HG03442 (cell line): ENCODE data around the gene OCLN.
A peak's percentile ranks its signal among the peaks of the same experiment; 100 is the strongest.
"Not testable (repeated sequence)": the region's sequence is repeated elsewhere in the genome, so short reads cannot be mapped to it uniquely, and the experiment has no call there.

Experiments used
- ATAC-seq: cut with Tn5 transposase; IDR thresholded peaks from one replicate; pipeline ENCODE4 v1.9.1; 2021; ENCODE audit warnings: mild to moderate bottlenecking, moderate library complexity; ENCODE audit not compliant: unreplicated experiment

The OCLN gene

DNA sequence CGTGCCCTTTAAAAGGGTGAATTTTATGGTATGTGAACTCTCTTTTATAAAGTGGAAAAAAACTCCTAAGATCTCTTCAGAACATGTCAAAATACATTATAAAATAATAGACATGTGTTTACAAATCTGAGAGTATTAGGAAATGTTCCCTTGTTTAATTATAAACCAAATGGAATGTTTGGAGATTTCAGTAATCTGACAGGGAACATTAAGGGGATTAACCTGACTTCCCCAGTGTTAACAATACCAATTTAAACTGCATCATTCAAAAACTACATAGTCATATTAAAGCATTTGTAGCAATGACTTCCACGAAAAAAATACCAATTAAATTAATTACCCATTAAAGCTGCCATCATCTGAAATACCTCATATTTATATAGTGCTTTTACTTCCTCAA is 1.6 kb upstream of the OCLN start:
- ATAC-seq: no peak

DNA sequence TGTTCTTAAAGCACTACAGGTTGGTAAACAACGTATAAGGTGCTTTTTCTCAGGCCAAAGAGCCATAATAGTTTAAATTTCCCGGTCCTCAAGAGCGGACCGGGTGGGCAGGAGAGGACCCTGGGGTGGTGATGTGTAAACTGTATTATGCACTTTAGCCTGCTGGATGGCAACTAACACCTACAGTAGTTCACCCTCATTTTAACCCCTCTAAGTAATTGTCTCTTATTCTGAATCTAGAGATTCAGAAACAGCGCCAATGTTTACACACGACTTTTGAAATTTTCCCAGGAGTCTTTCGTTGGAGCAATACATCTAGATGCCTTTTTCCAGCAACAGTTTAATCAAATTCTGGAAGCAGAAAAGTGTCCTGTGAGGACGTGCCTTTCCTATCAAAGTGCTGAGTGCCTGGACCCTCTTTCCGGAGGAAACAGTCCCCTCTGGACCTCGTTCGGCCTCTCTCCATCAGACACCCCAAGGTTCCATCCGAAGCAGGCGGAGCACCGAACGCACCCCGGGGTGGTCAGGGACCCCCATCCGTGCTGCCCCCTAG is 676 bp upstream of the OCLN start:
- ATAC-seq: no peak

DNA sequence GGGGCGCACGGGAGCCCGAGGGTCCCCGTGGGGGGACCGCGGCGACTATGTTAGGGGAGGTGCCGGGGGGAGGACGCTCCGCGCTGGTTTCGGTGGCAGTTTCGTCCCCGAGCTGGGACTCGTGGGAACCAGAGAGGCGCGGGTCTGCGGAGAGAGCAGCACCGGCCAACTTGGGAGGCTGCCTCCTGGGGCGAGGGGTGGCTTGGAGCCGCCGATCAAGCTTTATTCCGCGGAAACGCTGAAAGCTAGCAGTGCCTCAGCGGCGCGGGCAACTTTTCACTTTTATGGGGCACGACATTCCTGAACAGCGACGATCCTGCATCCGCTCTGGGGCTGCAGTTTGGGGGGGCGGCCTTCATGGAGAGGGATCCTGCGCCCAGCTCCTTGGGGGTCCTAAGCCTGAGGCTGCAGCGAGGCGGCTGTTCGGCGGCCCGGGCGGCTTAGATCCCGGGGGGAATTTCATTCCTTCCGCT is 369 bp downstream of the OCLN start:
- peak; percentile 33 for ATAC-seq

DNA sequence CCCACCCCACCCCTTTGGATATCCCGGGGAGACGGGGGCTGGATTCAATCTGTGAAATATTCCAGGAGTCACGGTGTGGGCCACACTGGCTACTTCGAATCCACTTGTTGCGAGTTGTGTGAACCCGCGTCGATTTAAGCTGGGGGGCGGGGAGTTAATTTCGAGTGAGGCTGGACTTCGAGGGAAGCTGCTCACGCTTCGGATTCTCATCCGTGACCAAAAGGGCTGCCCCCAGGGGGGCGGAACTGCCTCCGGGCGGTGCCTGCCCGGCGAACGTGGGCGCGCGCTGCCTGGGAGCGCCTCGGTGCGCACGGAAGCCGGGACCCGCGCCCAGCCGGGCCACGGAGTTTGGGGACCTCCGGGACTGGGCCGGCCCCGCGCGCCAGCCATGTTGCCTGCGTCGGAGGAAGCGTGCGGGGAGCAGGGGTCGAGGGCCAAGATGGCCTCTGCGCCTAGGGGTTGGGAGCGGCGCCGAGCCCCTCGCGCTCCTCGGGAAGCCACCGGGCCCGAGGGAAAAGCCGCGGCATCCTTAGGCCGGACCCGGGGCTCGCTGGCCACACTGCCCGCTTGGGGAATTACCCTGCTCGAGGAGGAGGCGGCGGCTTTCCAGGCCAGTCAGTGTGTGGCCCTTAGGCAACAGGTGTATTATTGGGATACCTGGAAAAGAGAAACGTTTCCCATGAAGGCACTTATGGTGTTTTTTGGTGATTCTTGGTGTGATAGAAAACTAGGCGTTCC is 975 bp downstream of the OCLN start:
- ATAC-seq: no peak

DNA sequence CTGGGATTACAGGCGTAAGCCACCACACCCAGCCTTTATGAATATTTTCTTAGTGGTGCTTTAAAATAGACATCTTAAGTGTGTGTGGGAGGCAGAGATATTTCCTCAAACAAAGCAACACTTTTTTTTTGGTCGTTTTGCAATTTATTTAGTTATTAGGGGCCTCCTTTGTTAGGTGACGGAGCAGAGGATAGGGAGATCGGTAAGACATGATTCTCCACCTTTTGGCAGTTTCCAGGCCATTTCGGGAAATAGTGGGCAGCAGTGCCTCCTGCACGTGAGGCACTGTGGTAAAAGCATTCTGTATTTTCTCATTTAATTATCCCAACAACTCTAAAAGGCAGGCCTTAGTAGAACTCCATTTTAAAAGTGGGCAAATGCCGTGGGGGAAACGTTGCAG is 1.9 kb downstream of the OCLN start:
- no peak for ATAC-seq

DNA sequence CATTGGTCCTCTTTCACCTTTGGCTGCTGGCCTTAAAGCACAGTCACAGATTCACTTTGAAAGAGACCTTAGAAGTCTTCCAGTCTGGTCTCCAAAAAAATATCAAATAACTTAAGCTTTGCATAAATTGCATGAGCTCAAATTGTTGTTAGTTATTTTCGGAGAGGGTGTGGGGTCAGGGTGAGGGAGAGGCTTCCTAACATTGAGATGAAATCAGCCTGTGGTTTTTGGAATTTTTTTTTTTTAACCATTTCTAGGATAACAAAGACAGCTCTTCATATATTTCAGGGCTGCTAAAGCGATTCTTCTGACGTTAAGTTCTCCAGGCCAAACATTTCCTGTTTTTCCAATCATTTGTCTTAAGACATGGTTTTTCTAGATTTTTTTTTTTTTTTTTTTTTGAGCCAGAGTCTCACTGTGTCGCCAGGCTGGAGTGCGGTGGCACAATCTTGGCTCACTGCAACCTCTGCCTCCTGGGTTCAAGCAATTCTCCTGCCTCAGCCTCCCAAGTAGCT is 4.5 kb downstream of the OCLN start:
- no peak for ATAC-seq

DNA sequence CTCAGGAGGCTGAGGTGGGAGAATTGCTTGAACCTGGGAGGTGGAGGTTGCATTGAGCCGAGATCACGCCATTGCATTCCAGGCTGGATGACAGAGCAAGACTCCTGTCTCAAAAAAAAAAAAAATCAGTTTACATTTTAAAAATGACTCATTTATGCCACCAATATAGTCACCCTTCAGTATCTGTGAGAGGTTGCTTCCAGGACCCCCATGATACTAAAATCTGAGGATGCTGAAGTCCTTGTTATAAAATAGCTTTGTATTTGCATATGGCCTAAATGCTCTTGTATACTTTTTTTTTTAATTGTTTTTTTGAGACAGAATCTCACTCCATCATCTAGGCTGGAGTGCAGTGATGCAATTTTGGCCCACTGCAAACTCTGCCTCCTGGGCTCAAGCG is 5.8 kb downstream of the OCLN start:
- ATAC-seq: no peak

DNA sequence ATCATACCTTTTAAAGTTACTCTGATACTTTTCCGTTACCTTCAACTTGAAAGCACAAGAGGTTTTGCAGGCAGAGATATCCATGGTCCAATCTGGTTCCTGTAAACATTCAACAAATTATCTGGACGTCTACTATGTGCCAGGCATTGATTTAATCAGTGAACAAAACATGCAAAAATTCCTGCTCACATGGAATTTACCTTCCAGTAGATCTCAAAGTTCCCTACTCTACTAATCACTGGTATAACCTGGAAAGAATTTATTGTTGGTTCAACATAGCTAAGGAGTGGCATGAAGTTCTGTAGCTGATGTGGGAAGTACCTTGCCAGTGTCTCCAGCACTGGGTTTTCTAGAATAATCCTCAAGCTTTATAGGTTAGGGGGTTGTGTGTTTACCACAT is 9.8 kb downstream of the OCLN start:
- no peak for ATAC-seq

DNA sequence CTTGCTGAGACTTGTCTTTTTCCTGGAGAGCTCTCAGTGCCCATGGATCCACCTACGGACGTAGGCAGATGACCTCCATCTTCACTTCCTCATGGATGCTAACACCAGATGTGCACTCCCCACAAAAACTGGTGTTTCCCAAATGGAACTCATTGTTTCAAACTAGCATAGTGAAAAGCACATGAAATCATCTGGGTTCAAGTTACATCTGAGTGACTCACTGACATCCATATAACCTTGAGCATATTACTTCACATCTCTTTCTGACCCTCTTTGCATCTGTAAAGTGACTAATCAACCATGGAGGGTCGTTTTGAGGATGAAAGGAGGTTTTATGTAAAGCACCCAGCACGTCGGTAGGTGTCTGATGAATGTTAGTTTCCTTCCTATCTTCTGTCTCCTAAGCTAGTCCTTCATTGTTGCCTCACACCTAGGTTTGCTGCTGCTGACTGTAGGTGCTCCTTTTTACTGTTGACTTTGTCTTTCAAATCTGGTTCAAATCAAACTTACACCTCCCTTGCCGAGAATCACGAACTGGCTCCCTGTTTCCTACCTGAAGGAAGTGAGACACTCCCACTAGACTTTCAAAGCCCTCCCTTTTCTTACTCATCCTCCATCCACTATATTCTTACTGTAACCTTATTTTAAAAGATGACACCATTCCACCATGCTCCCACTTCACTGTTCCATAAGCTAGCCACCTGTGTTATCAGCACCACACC is 10.3 kb downstream of the OCLN start:
- no peak for ATAC-seq

DNA sequence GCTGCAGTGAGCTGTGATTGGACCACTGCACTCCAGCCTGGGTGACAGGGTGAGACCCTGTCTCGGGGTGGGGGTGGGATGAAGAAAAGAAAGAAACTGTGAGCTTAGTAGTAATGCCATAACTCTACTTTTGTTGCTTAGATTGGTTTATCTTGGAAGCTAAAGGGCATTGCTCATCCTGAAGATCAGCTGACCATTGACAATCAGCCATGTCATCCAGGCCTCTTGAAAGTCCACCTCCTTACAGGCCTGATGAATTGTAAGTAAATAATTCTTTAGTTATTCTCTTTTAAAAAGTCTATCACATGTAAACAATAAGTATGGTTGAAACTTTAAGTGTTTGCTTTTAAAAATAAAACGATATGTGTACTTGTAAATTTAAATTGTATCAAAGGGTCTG is 11.4 kb downstream of the OCLN start:
- no peak for ATAC-seq

DNA sequence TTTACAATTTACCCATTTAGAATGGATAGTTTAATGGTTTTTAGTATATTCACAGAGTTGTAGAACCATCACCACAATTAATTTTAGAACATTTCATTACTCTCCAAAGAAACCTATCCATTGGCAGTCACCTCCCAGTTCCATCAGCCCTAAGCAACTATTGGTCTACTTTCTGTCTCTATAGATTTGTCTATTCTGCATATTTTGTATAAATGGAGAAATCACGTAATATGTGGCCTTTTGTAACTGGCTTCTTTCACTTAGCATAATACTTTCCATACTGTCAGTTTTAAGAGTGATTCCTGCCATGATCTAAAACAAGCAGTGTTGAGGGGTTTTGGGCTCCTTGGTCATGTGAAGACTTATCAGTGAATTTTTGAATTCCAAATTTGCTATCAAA is 12.7 kb downstream of the OCLN start:
- no peak for ATAC-seq

DNA sequence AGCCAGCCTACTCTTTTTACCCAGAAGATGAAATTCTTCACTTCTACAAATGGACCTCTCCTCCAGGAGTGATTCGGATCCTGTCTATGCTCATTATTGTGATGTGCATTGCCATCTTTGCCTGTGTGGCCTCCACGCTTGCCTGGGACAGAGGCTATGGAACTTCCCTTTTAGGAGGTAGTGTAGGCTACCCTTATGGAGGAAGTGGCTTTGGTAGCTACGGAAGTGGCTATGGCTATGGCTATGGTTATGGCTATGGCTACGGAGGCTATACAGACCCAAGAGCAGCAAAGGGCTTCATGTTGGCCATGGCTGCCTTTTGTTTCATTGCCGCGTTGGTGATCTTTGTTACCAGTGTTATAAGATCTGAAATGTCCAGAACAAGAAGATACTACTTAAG is 16.6 kb downstream of the OCLN start:
- no peak for ATAC-seq

DNA sequence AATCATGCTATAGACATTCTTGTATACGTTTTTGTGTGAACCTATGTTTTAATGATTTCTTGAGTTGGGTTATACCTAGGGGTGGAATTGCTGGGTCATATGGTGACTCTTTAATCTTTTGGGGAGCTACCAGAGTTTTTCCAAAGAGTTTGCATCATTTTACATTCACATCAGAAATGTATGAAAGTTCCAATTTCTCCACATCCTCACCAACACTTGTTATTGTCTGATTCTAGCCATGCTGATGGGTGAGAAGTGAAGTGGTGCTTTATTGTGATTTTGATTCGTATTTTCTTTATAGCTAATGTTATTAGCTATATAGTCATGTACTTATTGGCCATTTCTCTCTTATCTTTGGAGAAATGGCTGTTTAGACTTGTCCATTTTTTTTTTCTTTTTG is 18.1 kb downstream of the OCLN start:
- no peak for ATAC-seq

DNA sequence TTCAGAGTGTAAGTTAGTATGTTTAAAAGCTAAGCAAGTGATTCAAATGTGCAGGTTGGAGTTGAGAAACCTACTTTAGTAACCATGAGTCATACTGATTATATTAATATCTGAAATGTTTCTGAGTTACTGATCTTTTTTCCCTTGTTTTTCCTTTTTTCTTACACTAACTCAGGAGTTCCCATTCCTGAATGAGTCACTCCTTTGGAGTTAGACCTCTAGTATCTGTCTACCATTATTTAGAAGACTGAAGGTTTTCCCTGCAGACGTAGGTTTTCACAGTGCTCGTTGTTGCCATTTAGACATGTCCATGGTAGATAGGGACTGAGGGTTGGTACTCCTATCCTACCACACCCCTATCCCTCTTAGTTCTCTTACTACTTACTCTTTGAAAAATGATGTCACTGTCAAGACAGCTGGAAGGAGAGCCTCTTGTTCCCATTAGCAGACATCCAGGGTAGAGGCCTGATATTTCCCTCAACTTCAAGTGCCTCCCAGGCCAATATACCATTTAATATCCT is 20.2 kb downstream of the OCLN start:
- no peak for ATAC-seq

DNA sequence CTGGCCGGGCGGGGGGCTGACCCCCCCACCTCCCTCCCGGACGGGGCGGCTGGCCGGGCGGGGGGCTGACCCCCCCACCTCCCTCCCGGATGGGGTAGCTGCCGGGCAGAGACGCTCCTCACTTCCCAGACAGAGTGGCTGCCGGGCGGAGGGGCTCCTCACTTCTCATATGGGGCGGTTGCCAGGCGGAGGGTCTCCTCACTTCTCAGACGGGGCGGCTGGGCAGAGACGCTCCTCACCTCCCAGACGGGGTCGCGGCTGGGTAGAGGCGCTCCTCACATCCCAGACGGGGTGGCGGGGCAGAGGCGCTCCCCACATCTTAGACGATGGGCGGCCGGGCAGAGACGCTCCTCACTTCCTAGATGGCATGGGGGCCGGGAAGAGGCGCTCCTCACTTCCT is 23.0 kb downstream of the OCLN start:
- ATAC-seq: not testable (repeated sequence)

DNA sequence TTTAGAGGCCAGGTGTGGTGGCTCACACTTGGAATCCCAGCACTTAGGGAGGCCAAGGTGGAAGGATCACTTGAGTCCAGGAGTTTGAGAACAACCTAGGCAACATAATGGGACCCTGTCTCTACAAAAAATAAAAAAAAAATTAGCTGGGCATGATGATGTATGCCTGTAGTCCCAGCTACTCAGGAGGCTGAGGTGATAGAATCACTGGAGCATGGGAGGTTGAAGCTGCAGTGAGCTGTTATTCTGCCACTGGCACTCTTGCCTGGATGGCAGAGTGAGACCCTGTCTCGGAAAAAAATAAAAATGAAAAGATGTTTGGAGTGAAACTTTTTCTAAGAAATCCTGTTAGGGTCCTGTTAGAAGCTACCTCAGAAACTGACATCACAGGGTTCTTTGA is 24.2 kb downstream of the OCLN start:
- ATAC-seq: no peak

DNA sequence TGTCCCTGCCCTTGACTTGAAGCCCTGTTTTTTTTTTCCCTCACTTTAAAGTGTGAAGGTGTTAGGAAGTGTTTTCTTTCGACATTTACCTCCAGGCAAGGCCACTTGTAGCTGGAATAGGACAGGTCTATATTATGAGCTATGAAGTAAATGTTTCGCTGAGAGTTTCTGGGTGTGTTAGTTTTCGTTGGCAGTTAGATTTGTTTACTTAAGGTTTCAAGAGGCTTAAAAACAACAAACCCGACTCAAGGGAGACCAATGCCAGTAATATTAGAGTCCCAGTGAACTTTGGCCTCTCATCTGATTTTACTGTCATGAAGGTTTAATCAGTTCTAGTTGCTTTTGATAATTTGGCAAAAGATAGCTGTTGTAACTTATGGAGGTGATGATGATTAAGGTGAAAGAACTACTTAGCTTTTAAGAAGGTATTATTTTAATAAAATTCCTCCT is 25.2 kb downstream of the OCLN start:
- no peak for ATAC-seq

DNA sequence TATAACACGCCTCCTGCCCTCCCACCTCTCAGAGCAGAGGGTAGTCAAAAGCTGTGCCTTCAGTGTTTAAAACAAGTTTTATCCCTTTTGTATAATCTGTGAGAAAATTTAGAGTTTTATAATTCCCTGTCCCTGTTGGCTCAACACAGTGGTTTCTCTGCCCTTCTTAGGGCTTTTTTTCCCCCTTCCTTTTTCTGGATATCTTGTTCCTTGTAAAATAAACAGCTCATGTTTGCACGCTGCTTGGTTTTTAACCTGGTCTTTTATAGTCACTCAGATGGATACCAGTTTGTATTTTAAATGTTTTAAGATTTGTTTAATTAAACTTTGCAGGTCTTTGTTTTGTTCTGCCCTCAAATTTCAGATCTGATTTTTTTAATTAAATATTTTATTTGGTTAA is 26.7 kb downstream of the OCLN start:
- ATAC-seq: no peak

DNA sequence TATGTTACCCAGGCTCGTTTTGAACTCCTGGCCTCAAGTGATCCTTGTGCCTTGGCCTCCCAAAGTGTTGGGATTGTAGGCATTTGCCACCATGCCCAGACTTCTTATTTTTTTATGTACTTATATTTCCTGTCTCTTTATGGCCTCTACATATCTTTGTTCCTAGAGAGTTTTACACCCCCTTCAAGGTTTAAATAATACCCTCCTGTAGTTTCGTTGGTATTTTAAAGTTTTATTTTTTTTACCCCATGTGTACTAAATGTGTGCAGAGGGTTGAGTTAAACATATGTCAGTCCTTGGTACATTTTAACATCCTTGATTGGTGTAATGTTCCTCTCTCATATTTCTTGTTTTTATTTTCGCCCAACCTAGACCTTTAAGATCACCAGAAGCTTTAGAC is 29.4 kb downstream of the OCLN start:
- ATAC-seq: no peak

DNA sequence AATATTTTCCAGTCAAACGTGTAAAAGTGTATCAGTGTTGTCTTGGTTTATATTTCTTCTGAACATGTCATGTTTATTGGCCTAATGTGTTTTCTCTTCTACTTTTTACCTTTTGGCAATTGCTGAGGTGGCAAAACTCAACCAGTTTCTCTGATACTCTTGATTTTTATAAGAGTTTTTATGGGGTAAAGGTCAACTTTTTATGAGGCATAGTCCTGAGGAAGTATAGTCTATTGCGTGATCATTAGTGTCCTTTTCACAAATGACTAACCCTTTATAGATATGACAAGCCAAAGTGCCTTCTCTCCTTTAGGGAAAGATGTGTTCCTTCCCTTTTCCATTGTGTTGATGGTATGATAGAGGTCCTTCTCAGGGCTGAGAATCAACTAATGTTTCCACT is 32.9 kb downstream of the OCLN start:
- no peak for ATAC-seq

DNA sequence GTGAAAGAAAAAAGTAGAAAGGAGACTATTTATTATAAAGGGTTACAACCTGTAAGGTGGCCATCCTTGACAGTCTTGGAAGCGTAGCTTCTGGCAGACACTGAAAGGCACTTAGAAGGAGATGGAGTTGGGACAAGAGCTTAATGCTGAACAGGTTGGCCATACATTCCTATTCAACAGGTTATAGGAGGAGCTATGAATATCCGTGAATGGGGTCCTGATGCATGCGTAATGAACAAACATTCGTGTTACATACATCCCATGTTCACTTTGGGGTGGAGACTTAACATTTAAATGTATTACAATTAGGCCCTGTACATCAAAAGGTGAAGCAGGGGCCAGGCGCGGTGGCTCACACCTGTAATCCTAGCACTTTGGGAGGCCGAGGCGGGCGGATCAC is 34.1 kb downstream of the OCLN start:
- ATAC-seq: no peak
